Liver (tissue), 3 donors: ENCODE data around the gene KLHDC10.

Source experiments
- ATF3 ChIP-seq: IDR thresholded peaks from 2 replicates; pipeline ENCODE4 v1.6.1; 2016; ENCODE audit warnings: antibody characterized with exemption
- CTCF ChIP-seq: fragments of 150-350 bp; IDR thresholded peaks from 2 replicates; pipeline ENCODE4 v1.5.1; 2017; ENCODE audit warnings: improper control_type of control experiment, low read depth, low read length; ENCODE audit not compliant: missing input control
- FOXA1 ChIP-seq: IDR thresholded peaks from 2 replicates; pipeline ENCODE4 v1.6.1; 2016; ENCODE audit warnings: antibody characterized with exemption
- GABPA ChIP-seq, 2 donors: IDR thresholded peaks in 1 of 2; conservative IDR thresholded peaks in 1 of 2; 2 replicates each; pipeline ENCODE4 v1.6.1; 2016; ENCODE audit warnings: antibody characterized with exemption in 2 of 2, mild to moderate bottlenecking in 1 of 2, moderate library complexity in 1 of 2
- JUND ChIP-seq, 2 donors: IDR thresholded peaks; 2 replicates each; pipeline ENCODE4 v1.6.1; 2016; ENCODE audit warnings: antibody characterized with exemption in 2 of 2
- MAX ChIP-seq: IDR thresholded peaks from 2 replicates; pipeline ENCODE4 v1.6.1; 2016; ENCODE audit warnings: antibody characterized with exemption
- RAD21 ChIP-seq, 2 donors: IDR thresholded peaks; 2 replicates each; pipeline ENCODE4 v1.6.1; 2016; ENCODE audit warnings: antibody characterized with exemption in 2 of 2, mild to moderate bottlenecking in 2 of 2
- RXRA ChIP-seq, 2 donors: IDR thresholded peaks; 2 replicates each; pipeline ENCODE4 v1.6.1; 2017 to 2018; ENCODE audit warnings: antibody characterized with exemption in 2 of 2, mild to moderate bottlenecking in 1 of 2
- SP1 ChIP-seq: IDR thresholded peaks from 2 replicates; pipeline ENCODE4 v1.6.1; 2018; ENCODE audit warnings: antibody characterized with exemption, mild to moderate bottlenecking
- TAF1 ChIP-seq: conservative IDR thresholded peaks from 2 replicates; pipeline ENCODE4 v1.6.1; 2016; ENCODE audit warnings: antibody characterized with exemption, mild to moderate bottlenecking
- TF ChIP-seq, protein P1 (sequence below): IDR thresholded peaks from 2 replicates; pipeline ENCODE4 v1.6.1; 2016; ENCODE audit warnings: antibody characterized with exemption, mild to moderate bottlenecking
- donor health status: healthy.
- donor health status: healthy.

DNA sequence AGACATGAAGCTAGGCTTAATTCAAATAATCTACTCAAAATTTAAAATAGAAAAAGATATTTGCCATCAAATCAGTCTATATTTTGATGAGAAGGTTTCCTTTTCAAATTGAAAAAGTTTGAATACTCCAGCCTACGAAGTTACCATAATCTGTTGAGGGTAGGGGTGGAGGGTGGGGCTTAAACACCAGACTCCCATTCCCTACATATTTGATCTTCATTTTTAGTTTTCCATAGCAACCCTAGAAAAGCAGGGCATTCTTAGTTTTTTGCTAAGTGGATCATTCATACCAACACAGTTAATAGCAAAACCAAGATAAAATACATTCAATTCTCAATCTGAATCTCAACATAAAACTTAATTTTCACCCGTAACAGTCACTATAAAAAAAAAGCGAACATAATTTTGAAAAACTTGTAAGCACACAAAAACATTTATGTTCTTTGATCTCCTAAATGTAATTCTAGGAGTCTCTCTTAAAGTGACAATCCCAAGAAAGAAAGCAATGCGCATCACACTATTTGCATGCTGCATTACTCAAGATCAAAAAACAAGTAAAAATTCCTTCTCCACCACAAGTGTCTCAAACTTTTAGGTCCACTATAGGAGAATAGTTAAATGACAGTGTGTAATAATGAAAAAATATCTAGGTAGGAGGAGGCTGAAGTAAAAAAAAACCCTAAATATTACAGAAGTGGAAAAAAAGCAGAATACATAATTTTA lies 104.1 kb downstream of the KLHDC10 start:
- TF ChIP-seq RXRA (IDR thresholded peaks at IDR 0.05) (no peak), CTCF (no peak), MAX (no peak), ATF3 (no peak), JUND (IDR thresholded peaks at IDR 0.05) (no peak), GABPA (IDR thresholded peaks at IDR 0.05 in 1 of 2, conservative IDR thresholded peaks at IDR 0.05 in 1 of 2) (no peak), TAF1 (no peak), SP1 (no peak), FOXA1 (no peak), RAD21 (IDR thresholded peaks at IDR 0.05) (no peak)
- TF ChIP-seq, protein P1, sequence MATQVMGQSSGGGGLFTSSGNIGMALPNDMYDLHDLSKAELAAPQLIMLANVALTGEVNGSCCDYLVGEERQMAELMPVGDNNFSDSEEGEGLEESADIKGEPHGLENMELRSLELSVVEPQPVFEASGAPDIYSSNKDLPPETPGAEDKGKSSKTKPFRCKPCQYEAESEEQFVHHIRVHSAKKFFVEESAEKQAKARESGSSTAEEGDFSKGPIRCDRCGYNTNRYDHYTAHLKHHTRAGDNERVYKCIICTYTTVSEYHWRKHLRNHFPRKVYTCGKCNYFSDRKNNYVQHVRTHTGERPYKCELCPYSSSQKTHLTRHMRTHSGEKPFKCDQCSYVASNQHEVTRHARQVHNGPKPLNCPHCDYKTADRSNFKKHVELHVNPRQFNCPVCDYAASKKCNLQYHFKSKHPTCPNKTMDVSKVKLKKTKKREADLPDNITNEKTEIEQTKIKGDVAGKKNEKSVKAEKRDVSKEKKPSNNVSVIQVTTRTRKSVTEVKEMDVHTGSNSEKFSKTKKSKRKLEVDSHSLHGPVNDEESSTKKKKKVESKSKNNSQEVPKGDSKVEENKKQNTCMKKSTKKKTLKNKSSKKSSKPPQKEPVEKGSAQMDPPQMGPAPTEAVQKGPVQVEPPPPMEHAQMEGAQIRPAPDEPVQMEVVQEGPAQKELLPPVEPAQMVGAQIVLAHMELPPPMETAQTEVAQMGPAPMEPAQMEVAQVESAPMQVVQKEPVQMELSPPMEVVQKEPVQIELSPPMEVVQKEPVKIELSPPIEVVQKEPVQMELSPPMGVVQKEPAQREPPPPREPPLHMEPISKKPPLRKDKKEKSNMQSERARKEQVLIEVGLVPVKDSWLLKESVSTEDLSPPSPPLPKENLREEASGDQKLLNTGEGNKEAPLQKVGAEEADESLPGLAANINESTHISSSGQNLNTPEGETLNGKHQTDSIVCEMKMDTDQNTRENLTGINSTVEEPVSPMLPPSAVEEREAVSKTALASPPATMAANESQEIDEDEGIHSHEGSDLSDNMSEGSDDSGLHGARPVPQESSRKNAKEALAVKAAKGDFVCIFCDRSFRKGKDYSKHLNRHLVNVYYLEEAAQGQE, result no peak
